A673 (cell line): ENCODE data around the gene H6PD.

Experiments
- EZH2 ChIP-seq: fragments of 200-600 bp; sonication (generic); IDR thresholded peaks from 2 replicates; pipeline ENCODE4 v1.6.1; 2017; ENCODE audit warnings: borderline replicate concordance, low read depth, mild to moderate bottlenecking, mixed read lengths, antibody characterized with exemption, low read length; ENCODE audit not compliant: poor library complexity, severe bottlenecking
- TF ChIP-seq, protein P1 (sequence below): fragments of 300-800, 200-600 bp; sonication (generic); conservative IDR thresholded peaks from 2 replicates; pipeline ENCODE4 v1.5.1; 2017; ENCODE audit warnings: low read depth, mild to moderate bottlenecking, antibody characterized with exemption, low read length, moderate library complexity, mixed read lengths

DNA sequence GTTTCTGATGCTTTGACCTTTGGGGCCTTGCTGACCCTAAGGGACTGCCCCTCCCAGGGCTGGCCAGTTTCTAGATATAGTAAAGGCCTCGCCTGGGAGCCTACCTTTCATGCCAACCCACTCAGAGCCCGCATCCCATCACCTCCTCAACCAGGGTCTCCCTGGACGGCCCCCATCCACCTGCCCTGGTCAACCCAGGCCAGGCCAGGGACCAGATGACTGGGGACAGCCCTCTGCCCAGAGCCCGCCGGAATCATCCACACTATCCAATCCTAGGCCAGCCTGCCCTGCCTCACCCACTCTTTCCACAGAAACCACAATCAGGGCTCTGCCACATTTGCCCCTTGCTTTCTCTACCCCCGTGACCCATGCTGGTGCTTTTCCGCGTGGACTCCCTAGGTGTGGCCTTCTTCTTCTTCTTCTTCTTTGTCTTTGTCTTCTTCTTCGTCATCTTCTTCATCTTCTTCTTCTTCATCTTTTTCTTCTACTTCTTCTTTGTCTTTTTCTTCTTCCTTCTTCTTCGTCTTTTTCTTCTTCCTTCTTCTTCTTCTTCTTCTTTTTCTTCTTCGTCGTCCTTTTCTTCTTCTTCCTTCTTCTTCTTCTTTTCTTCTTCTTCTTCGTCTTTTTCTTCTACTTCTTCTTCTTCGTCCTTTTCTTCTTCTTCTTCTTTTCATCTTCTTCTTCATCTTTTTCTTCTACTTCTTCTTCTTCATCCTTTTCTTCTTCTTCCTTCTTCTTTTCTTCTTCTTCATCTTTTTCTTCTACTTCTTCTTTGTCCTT is 11.5 kb upstream of the H6PD start:
- TF ChIP-seq EZH2 = no peak
- TF ChIP-seq, protein P1, sequence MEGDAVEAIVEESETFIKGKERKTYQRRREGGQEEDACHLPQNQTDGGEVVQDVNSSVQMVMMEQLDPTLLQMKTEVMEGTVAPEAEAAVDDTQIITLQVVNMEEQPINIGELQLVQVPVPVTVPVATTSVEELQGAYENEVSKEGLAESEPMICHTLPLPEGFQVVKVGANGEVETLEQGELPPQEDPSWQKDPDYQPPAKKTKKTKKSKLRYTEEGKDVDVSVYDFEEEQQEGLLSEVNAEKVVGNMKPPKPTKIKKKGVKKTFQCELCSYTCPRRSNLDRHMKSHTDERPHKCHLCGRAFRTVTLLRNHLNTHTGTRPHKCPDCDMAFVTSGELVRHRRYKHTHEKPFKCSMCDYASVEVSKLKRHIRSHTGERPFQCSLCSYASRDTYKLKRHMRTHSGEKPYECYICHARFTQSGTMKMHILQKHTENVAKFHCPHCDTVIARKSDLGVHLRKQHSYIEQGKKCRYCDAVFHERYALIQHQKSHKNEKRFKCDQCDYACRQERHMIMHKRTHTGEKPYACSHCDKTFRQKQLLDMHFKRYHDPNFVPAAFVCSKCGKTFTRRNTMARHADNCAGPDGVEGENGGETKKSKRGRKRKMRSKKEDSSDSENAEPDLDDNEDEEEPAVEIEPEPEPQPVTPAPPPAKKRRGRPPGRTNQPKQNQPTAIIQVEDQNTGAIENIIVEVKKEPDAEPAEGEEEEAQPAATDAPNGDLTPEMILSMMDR = no peak
